ENCODE data around the gene NR3C1.

Gene NR3C1

DNA sequence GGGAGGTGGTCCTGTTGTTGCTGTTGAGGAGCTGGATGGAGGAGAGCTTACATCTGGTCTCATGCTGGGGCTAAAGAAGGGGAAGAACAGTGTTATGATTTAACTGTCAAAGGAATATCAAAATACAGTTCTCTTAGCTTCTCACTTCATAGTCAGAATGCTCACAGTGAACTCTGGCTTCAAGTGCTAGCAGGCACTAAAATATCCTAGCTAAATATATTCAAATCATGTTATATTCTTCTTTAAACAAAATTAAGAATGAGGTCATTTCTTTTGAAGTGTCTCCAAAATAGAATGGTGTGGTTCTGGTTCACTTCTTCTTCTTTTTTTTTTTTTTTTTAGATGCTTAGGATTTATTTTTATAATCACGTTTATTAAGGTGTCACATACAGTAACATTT is 89.4 kb downstream of the NR3C1 start:
- Histone ChIP-seq H3K9me3 (ENCODE audit: control insufficient read depth, low read length) (no peaks in the 10 kb centered on the region), H3K36me3 (ENCODE audit: control insufficient read depth, insufficient read depth, low read length) (peaks cover 41% of the 10 kb centered on the region), H3K4me1 (ENCODE audit: control insufficient read depth, insufficient read depth, low read length, poor library complexity, severe bottlenecking) (no peaks in the 10 kb centered on the region), H3K27ac (ENCODE audit: insufficient read depth, low read length, poor library complexity, severe bottlenecking) (no peak overlapping the region), H3K4me3 (ENCODE audit: insufficient read depth, low read depth, low read length, poor library complexity, severe bottlenecking) (no peak overlapping the region), H3K27me3 (replicated peaks; ENCODE audit: control insufficient read depth, insufficient read depth, low read length, poor library complexity, severe bottlenecking) (no peaks in the 10 kb centered on the region)
- DNase-seq: no peak

DNA sequence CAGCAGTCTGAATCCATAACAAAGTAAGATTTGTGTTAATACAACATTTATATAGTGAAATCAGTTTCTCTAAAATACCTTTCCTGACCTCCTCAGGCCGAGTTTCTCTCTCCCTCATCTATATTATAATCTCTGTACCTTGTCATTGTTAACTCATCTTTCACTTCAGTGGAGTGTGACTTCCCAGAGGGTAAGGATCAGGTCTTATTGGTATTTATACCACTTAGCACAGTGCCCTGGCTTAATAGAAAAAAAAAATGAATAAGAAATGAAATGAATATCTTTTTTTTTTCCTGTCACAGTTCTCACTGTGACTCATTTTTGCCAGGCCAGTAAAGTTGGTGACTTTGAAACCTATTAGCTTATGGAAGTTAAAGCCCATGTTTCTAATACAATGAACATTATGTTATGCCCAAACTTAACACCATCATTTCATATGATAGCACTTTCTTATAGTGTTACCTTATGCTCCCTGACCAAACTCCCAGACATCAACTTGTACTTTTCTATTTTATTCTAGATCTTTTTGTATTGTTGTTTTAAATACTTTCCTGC is 90.1 kb downstream of the NR3C1 start:
- H3K36me3 ChIP-seq (ENCODE audit: control insufficient read depth, insufficient read depth, low read length): peaks cover 45% of the 10 kb centered on the region
- DNase-seq: no peak

DNA sequence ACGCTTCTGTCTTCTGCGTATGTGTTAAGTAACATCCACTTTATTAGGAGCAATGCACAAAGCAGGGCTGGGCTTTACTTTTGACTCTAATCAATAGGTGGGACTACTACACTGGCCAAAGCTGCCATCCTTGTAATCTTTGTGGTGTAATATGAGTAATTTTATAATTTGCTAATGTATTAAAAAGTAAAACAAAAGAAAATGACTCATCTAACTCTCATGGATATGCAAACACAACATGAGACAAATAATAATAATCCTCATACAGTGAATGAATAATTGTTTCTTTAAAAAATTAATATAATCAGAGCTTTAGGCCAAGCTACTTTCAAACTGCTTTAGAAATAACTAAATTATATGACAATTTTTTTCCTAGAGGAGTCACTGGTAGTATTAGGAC is 90.7 kb downstream of the NR3C1 start:
- H3K9me3 ChIP-seq (ENCODE audit: control insufficient read depth, low read length): no peaks in the 10 kb centered on the region
- H3K4me3 ChIP-seq (ENCODE audit: insufficient read depth, low read depth, low read length, poor library complexity, severe bottlenecking): no peak overlapping the region
- no peaks in the 10 kb centered on the region for H3K27me3 ChIP-seq (replicated peaks; ENCODE audit: control insufficient read depth, insufficient read depth, low read length, poor library complexity, severe bottlenecking)
- H3K4me1 ChIP-seq (ENCODE audit: control insufficient read depth, insufficient read depth, low read length, poor library complexity, severe bottlenecking): no peaks in the 10 kb centered on the region
- H3K36me3 ChIP-seq (ENCODE audit: control insufficient read depth, insufficient read depth, low read length): peaks cover 45% of the 10 kb centered on the region
- H3K27ac ChIP-seq (ENCODE audit: insufficient read depth, low read length, poor library complexity, severe bottlenecking): no peak overlapping the region
- no peak for DNase-seq

More for the DNA sequence above, 90.1 kb downstream of the NR3C1 start:
- Histone ChIP-seq H3K9me3 (ENCODE audit: control insufficient read depth, low read length) (no peaks in the 10 kb centered on the region), H3K27me3 (replicated peaks; ENCODE audit: control insufficient read depth, insufficient read depth, low read length, poor library complexity, severe bottlenecking) (no peaks in the 10 kb centered on the region), H3K27ac (ENCODE audit: insufficient read depth, low read length, poor library complexity, severe bottlenecking) (no peak overlapping the region), H3K4me1 (ENCODE audit: control insufficient read depth, insufficient read depth, low read length, poor library complexity, severe bottlenecking) (no peaks in the 10 kb centered on the region), H3K4me3 (ENCODE audit: insufficient read depth, low read depth, low read length, poor library complexity, severe bottlenecking) (no peak overlapping the region)

DNA sequence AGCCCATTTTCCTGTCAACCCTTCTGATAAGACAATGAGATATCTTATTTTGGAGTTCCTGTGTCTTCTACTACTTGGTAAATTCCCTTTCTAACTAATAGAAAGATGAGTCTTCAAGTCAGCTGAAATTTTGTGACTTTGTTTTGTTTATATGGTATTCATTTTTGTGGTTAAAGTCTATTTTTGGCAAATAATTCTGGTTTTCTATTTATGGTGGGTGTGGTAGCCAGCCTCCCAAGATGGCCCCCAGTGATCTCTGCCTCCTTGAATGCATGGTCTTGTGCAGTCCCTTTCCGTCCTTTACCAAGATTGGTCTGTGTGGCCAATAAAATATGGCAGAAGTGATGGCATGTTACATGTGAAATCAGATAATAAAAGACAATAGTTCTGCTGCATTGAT is 91.5 kb downstream of the NR3C1 start:
- Histone ChIP-seq H3K4me1 (ENCODE audit: control insufficient read depth, insufficient read depth, low read length, poor library complexity, severe bottlenecking) (no peaks in the 10 kb centered on the region), H3K4me3 (ENCODE audit: insufficient read depth, low read depth, low read length, poor library complexity, severe bottlenecking) (no peak overlapping the region), H3K27me3 (replicated peaks; ENCODE audit: control insufficient read depth, insufficient read depth, low read length, poor library complexity, severe bottlenecking) (no peaks in the 10 kb centered on the region), H3K36me3 (ENCODE audit: control insufficient read depth, insufficient read depth, low read length) (peaks cover 45% of the 10 kb centered on the region), H3K27ac (ENCODE audit: insufficient read depth, low read length, poor library complexity, severe bottlenecking) (no peak overlapping the region), H3K9me3 (ENCODE audit: control insufficient read depth, low read length) (no peaks in the 10 kb centered on the region)
- no peak for DNase-seq

DNA sequence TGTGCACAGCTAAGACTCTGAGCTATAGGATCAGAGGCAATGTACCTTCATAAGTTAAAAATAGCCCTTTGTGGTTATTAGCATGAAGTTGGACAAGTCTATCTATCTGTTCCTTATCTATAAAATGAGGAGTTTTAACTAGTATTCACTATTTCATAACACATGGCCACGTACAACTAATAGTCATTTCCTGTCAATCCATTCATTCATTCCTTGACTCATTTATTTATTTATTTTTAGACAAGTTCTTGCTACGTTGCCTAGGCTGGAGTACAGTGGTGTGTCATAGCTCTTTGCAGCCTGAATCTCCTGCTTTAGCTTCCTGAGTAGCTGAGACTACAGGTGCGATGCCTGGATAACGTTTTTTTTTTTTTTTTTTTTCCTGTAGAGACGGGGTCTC is 92.1 kb downstream of the NR3C1 start:
- Histone ChIP-seq H3K9me3 (ENCODE audit: control insufficient read depth, low read length) (no peaks in the 10 kb centered on the region), H3K4me1 (ENCODE audit: control insufficient read depth, insufficient read depth, low read length, poor library complexity, severe bottlenecking) (no peaks in the 10 kb centered on the region), H3K27ac (ENCODE audit: insufficient read depth, low read length, poor library complexity, severe bottlenecking) (no peak overlapping the region), H3K36me3 (ENCODE audit: control insufficient read depth, insufficient read depth, low read length) (peaks cover 45% of the 10 kb centered on the region), H3K4me3 (ENCODE audit: insufficient read depth, low read depth, low read length, poor library complexity, severe bottlenecking) (no peak overlapping the region), H3K27me3 (replicated peaks; ENCODE audit: control insufficient read depth, insufficient read depth, low read length, poor library complexity, severe bottlenecking) (no peaks in the 10 kb centered on the region)
- no peak for DNase-seq

DNA sequence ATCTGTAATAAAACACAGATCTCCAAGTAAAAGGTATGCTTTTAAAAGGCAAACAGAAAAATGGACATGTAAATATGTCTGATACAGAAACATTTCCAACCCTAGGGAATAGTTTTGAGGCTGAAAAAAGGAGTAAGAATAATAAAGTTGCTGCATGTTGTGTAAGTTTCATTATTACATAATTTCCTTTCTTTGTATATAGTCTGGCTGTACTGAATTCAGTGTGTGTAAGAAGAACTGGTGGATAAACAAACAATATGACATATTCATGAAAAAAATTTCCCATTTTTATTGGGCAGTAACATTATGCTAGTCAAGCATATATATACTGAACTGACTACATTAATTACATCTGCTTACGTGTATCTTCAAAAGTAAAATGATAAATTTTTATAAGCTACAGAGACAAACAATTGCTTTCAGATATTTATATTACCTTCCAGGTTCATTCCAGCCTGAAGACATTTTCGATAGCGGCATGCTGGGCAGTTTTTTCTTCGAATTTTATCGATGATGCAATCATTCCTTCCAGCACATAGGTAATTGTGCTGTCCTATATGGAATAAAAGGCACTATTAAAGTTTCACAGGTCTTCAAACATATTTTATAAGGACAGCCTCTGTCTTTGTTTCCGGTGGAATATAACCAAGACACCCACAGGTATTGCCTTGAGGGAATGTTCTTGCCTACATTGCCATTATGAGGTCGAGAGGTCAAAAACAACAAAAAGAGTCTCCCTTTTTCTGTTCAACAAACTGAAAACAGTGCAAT is 93.6 kb downstream of the NR3C1 start:
- H3K4me1 ChIP-seq (ENCODE audit: control insufficient read depth, insufficient read depth, low read length, poor library complexity, severe bottlenecking): no peaks in the 10 kb centered on the region
- H3K27me3 ChIP-seq (replicated peaks; ENCODE audit: control insufficient read depth, insufficient read depth, low read length, poor library complexity, severe bottlenecking): no peaks in the 10 kb centered on the region
- no peak overlapping the region for H3K27ac ChIP-seq (ENCODE audit: insufficient read depth, low read length, poor library complexity, severe bottlenecking)
- peaks cover 50% of the 10 kb centered on the region for H3K36me3 ChIP-seq (ENCODE audit: control insufficient read depth, insufficient read depth, low read length)
- no peak for DNase-seq
- H3K4me3 ChIP-seq (ENCODE audit: insufficient read depth, low read depth, low read length, poor library complexity, severe bottlenecking): no peak overlapping the region
- H3K9me3 ChIP-seq (ENCODE audit: control insufficient read depth, low read length): no peaks in the 10 kb centered on the region

DNA sequence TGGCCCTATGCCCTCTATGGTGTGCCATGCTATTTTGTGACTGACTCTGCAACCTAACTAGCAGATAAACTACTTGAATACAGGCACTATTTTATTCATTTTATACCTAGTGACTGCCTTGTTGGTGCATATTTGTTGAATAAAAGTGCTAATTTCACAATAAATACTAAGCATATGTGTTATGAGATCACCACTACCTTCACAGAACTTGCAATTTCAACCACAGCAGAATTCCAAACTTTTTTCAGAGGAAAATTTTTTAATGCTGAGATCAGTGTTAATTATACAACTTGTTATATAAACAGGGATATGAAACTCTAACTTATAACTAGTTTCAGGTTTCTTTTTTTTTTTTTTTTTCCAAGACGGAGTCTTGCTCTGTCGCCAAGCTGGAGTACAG is 94.8 kb downstream of the NR3C1 start:
- DNase-seq: no peak
- H3K27me3 ChIP-seq (replicated peaks; ENCODE audit: control insufficient read depth, insufficient read depth, low read length, poor library complexity, severe bottlenecking): no peaks in the 10 kb centered on the region
- H3K36me3 ChIP-seq (ENCODE audit: control insufficient read depth, insufficient read depth, low read length): peaks cover 54% of the 10 kb centered on the region
- no peaks in the 10 kb centered on the region for H3K9me3 ChIP-seq (ENCODE audit: control insufficient read depth, low read length)
- H3K4me3 ChIP-seq (ENCODE audit: insufficient read depth, low read depth, low read length, poor library complexity, severe bottlenecking): no peak overlapping the region
- no peak overlapping the region for H3K27ac ChIP-seq (ENCODE audit: insufficient read depth, low read length, poor library complexity, severe bottlenecking)
- H3K4me1 ChIP-seq (ENCODE audit: control insufficient read depth, insufficient read depth, low read length, poor library complexity, severe bottlenecking): no peaks in the 10 kb centered on the region

DNA sequence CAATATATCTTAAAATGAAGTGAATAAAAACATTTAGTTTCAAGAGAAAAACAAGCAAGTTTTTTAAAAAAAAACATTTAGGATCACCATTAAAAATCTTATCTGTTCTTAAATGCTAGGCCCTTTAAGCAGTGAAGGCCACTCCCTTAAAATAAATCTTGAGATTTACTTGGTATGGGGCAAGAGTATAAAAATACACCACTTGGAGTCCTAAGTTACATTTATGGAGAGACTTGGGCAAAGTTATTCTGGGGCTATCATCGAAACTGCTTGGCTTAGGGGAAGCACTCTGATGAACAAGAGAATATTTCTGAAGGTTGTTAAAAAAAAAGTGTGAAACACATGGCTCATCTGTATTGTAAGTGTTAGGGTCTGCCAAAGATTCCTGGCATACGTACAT is 97.4 kb downstream of the NR3C1 start:
- DNase-seq: no peak
- Histone ChIP-seq H3K27me3 (replicated peaks; ENCODE audit: control insufficient read depth, insufficient read depth, low read length, poor library complexity, severe bottlenecking) (no peaks in the 10 kb centered on the region), H3K9me3 (ENCODE audit: control insufficient read depth, low read length) (no peaks in the 10 kb centered on the region), H3K36me3 (ENCODE audit: control insufficient read depth, insufficient read depth, low read length) (peaks cover 28% of the 10 kb centered on the region), H3K27ac (ENCODE audit: insufficient read depth, low read length, poor library complexity, severe bottlenecking) (no peak overlapping the region), H3K4me3 (ENCODE audit: insufficient read depth, low read depth, low read length, poor library complexity, severe bottlenecking) (no peak overlapping the region), H3K4me1 (ENCODE audit: control insufficient read depth, insufficient read depth, low read length, poor library complexity, severe bottlenecking) (no peaks in the 10 kb centered on the region)

DNA sequence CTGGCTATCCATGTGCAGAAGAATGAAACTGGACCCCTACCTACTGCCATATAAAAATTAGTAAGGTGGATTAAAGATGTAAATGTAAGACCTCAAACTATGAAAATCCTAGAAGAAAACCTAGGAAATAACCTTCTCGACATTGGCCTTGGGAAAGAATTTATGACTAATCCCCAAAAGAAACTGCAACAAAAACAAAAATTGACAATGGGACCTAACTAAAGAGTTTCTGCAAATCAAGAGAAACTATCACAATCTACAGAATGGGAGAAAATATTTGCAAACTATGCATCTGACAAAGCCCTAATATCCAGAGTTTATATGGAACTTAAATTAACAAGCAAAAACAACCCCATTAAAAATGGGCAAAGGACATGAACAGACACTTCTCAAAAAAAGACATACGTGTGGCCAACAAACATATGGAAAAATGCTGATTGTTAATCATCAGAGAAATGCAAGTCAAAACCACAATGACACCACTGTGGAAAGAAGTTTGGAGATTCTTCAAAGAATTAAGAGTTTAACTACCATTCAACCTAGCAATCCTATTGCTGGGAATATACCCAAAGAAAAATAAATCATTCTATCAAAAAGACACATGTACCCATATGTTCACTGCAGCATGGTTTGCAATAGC is 98.5 kb downstream of the NR3C1 start:
- Histone ChIP-seq H3K36me3 (ENCODE audit: control insufficient read depth, insufficient read depth, low read length) (peaks cover 18% of the 10 kb centered on the region), H3K4me3 (ENCODE audit: insufficient read depth, low read depth, low read length, poor library complexity, severe bottlenecking) (no peak overlapping the region), H3K4me1 (ENCODE audit: control insufficient read depth, insufficient read depth, low read length, poor library complexity, severe bottlenecking) (no peaks in the 10 kb centered on the region), H3K27me3 (replicated peaks; ENCODE audit: control insufficient read depth, insufficient read depth, low read length, poor library complexity, severe bottlenecking) (no peaks in the 10 kb centered on the region), H3K9me3 (ENCODE audit: control insufficient read depth, low read length) (no peaks in the 10 kb centered on the region), H3K27ac (ENCODE audit: insufficient read depth, low read length, poor library complexity, severe bottlenecking) (no peak overlapping the region)
- no peak for DNase-seq

DNA sequence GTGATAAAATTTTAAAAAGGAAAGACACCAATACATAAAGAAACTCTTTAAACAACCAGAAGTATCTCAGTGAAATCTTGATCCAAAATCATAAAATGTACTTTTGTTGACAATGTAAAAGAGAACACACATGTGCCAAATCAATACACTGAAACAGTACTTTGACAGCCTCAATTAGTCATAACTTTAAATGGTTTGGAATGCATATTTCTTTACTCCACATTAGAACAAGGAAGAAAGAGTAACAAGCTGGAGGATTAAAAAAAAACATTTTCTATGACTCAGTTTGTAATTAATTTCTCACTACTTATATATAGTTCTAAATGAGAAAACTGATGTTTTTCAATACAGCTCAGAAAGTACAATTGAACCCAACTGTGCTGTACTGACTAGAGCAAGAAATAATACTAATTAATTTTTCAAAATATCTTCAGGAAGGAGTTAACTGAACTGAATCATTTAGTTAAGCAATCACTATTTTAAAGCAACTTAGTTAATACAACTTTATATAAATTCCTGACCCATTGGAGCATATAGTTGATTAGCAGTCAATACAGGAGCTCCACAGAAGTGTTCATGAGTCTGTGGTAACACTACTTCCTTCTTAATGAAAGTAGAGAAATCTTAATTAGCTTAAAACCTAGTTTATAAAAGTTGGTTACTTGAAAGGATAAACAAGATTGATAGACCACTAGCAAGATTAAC is 101.0 kb downstream of the NR3C1 start:
- DNase-seq: no peak
- peaks cover 23% of the 10 kb centered on the region for H3K36me3 ChIP-seq (ENCODE audit: control insufficient read depth, insufficient read depth, low read length)
- H3K27ac ChIP-seq (ENCODE audit: insufficient read depth, low read length, poor library complexity, severe bottlenecking): no peak overlapping the region

More for the DNA sequence above, 101.0 kb downstream of the NR3C1 start:
- no peaks in the 10 kb centered on the region for H3K9me3 ChIP-seq (ENCODE audit: control insufficient read depth, low read length)
- no peak overlapping the region for H3K4me3 ChIP-seq (ENCODE audit: insufficient read depth, low read depth, low read length, poor library complexity, severe bottlenecking)
- H3K27me3 ChIP-seq (replicated peaks; ENCODE audit: control insufficient read depth, insufficient read depth, low read length, poor library complexity, severe bottlenecking): no peaks in the 10 kb centered on the region
- H3K4me1 ChIP-seq (ENCODE audit: control insufficient read depth, insufficient read depth, low read length, poor library complexity, severe bottlenecking): no peaks in the 10 kb centered on the region
